Endothelial cell of umbilical vein (primary cell): ENCODE data around the gene JPH2. TPM values are rescaled to one million over a fixed set of nuclear protein-coding genes. Genes with fewer than 3 reads are reported as not detected.

Experiments used
- BruUV-seq: library from RNA; stranded (reverse); fragments of 400-500 nt; replicated peaks from 2 replicates; lab custom pipeline; 2021; lab: Mats Ljungman, UMichigan
- CTCF ChIA-PET: fragments of 300-600, 350-600 bp; sonication (Branson Sonifier 250); formaldehyde crosslinking; loops from one replicate; lab custom pipeline; 2021; ENCODE audit warnings: antibody characterized with exemption, inconsistent platforms; lab: Charles Lee
- POLR2A ChIA-PET: fragments of 300-600, 350-600 bp; sonication (Branson Sonifier 250); formaldehyde crosslinking; loops from one replicate; lab custom pipeline; 2021; ENCODE audit warnings: antibody characterized with exemption, inconsistent platforms; lab: Charles Lee
- DNase-seq: peaks from one replicate; pipeline ENCODE4 v3.0.0-alpha.2; 2011; ENCODE audit warnings: low read depth, low spot score
- FAIRE-seq: peaks from 2 replicates; lab custom pipeline; 2011; peaks lifted over from hg19 to GRCh38; lab: Jason Lieb, UNC
- H2AFZ ChIP-seq: 2 replicates; pipeline ENCODE4 v1.6.0; 2012; ENCODE audit warnings: low read depth, low read length, control low read depth, inconsistent platforms
- H3K27ac ChIP-seq: 2 replicates; pipeline ENCODE4 v1.5.1; 2011; ENCODE audit warnings: low read depth, mild to moderate bottlenecking, control low read depth, low read length, moderate library complexity; ENCODE audit not compliant: insufficient read depth
- H3K27me3 ChIP-seq, 2 experiments: 2 replicates each; pipeline versions ENCODE4 v1.6.0 to v1.6.1; 2011; ENCODE audit warnings: low read length in 2 of 2, mixed read lengths in 1 of 2; ENCODE audit not compliant: control insufficient read depth in 2 of 2, insufficient read depth in 2 of 2
- H3K36me3 ChIP-seq, 2 experiments: 2 replicates in 1 of 2; 3 replicates in 1 of 2; pipeline ENCODE4 v1.5.1; 2011; ENCODE audit warnings: low read length in 2 of 2, mild to moderate bottlenecking in 1 of 2, moderate library complexity in 1 of 2; ENCODE audit not compliant: control insufficient read depth in 2 of 2, insufficient read depth in 2 of 2; ENCODE audit errors: extremely low read depth in 1 of 2
- H3K4me1 ChIP-seq: 3 replicates; pipeline ENCODE4 v1.5.1; 2011; ENCODE audit warnings: mild to moderate bottlenecking, low read length; ENCODE audit not compliant: control insufficient read depth, insufficient read depth; ENCODE audit errors: extremely low read depth
- H3K4me2 ChIP-seq: 2 replicates; pipeline ENCODE4 v1.6.1; 2011; ENCODE audit warnings: low read length, control low read depth, mixed read lengths; ENCODE audit not compliant: insufficient read depth
- H3K4me3 ChIP-seq, 3 experiments: fragments of 200-600 bp in 1 of 3; sonication (generic), shearing (Covaris generic) in 1 of 3; replicated peaks in 1 of 3; 2 replicates each; pipeline ENCODE4 v1.5.1; 2011 to 2016; ENCODE audit warnings: control low read depth in 3 of 3, low read length in 3 of 3, mild to moderate bottlenecking in 2 of 3, inconsistent platforms in 1 of 3, low read depth in 1 of 3, moderate library complexity in 1 of 3; ENCODE audit not compliant: insufficient read depth in 1 of 3
- H3K79me2 ChIP-seq: 2 replicates; pipeline ENCODE4 v1.6.0; 2012; ENCODE audit warnings: low read length, inconsistent platforms; ENCODE audit not compliant: control insufficient read depth, insufficient read depth
- H3K9ac ChIP-seq: replicated peaks from 2 replicates; pipeline ENCODE3; 2011; ENCODE audit warnings: low read length, control low read depth; ENCODE audit not compliant: insufficient read depth; ENCODE audit errors: extremely low read depth
- H3K9me1 ChIP-seq: replicated peaks from 3 replicates; pipeline ENCODE4 v1.6.0; 2011; ENCODE audit warnings: mild to moderate bottlenecking, low read length; ENCODE audit not compliant: control insufficient read depth, insufficient read depth; ENCODE audit errors: extremely low read depth
- H3K9me3 ChIP-seq: replicated peaks from 2 replicates; pipeline ENCODE4 v1.5.1; 2012; ENCODE audit warnings: low read length, inconsistent platforms; ENCODE audit not compliant: control insufficient read depth, insufficient read depth
- H4K20me1 ChIP-seq: replicated peaks from 2 replicates; pipeline ENCODE3; 2011; ENCODE audit warnings: mild to moderate bottlenecking, low read length; ENCODE audit not compliant: control insufficient read depth, insufficient read depth; ENCODE audit errors: extremely low read depth
- EZH2 ChIP-seq: IDR thresholded peaks from 2 replicates; pipeline ENCODE4 v1.6.1; 2012; ENCODE audit warnings: borderline replicate concordance, low read depth, mild to moderate bottlenecking, moderate library complexity, low read length, inconsistent platforms; ENCODE audit not compliant: severe bottlenecking
- FOS ChIP-seq: IDR thresholded peaks from 2 replicates; pipeline ENCODE4 v1.6.1; 2011; ENCODE audit warnings: mild to moderate bottlenecking, low read length, moderate library complexity, borderline replicate concordance; ENCODE audit not compliant: insufficient read depth
- GATA2 ChIP-seq: IDR thresholded peaks from 2 replicates; pipeline ENCODE4 v1.7.0; 2011; ENCODE audit warnings: low read depth, mild to moderate bottlenecking, moderate library complexity, mixed read lengths, low read length; ENCODE audit not compliant: insufficient read length, insufficient read depth
- JUN ChIP-seq: IDR thresholded peaks from 2 replicates; pipeline ENCODE4 v1.6.1; 2011; ENCODE audit warnings: borderline replicate concordance, low read depth; ENCODE audit not compliant: insufficient read length, insufficient read depth
- MYC ChIP-seq: IDR thresholded peaks from one replicate; pipeline ENCODE4 v1.6.1; 2011; ENCODE audit warnings: mild to moderate bottlenecking, low read depth, low read length
- POLR2A ChIP-seq: IDR thresholded peaks from 2 replicates; pipeline ENCODE4 v1.6.1; 2012; ENCODE audit warnings: low read depth, mild to moderate bottlenecking, control low read depth, low read length
- POLR2AphosphoS5 ChIP-seq: IDR thresholded peaks from 2 replicates; pipeline ENCODE4 v1.6.1; 2012; ENCODE audit warnings: low read depth, mild to moderate bottlenecking, control low read depth, low read length, moderate library complexity; ENCODE audit not compliant: insufficient read depth
- dilution Hi-C: fragments of 300-500 bp; cut with MboI; formaldehyde crosslinking; loops from one replicate; pipeline ENCODE4 v1.15.0; 2019; ENCODE audit warnings: low sequenced_read_pairs; ENCODE audit not compliant: extremely low pct_ligation_motif_present
- intact Hi-C: fragments of 100-400 bp; cut with micrococcal nuclease; formaldehyde crosslinking; loops from one replicate; pipeline ENCODE4 v1.10.0; 2022
- polyA plus RNA-seq, 4 experiments: library from polyadenylated mRNA; depleted of rRNA in 3 of 4; stranded (reverse) in 3 of 4; unstranded in 1 of 4; fragments of >200 nt; gene quantifications; 2 replicates each; pipeline versions ENCODE4 v1.2.1 to v1.2.3, GENCODE V29; 2011 to 2012; ENCODE audit warnings: missing spikeins in 1 of 4
- total RNA-seq: library from RNA; stranded (reverse); gene quantifications from 2 replicates; pipeline ENCODE4 v1.2.3, GENCODE V29; 2021
- TF ChIP-seq, protein P1 (sequence below): IDR thresholded peaks from 2 replicates; pipeline ENCODE4 v1.6.1; 2011; ENCODE audit not compliant: insufficient read depth, insufficient read length
- TF ChIP-seq, protein P2 (sequence below), 2 donors: IDR thresholded peaks; 1 replicate in 1 of 2; 2 replicates in 1 of 2; pipeline ENCODE4 v1.5.1; 2011; ENCODE audit warnings: low read length in 2 of 2, mild to moderate bottlenecking in 2 of 2, moderate library complexity in 2 of 2, control low read depth in 1 of 2, inconsistent platforms in 1 of 2, low read depth in 1 of 2; ENCODE audit not compliant: insufficient read depth in 1 of 2; ENCODE audit errors: extremely low read depth in 1 of 2

The JPH2 gene
- total and polyA plus RNA-seq, 2 donors (not counting 3 experiments of a cell fraction or from before 2014, with no cell fraction given): not detected

DNA sequence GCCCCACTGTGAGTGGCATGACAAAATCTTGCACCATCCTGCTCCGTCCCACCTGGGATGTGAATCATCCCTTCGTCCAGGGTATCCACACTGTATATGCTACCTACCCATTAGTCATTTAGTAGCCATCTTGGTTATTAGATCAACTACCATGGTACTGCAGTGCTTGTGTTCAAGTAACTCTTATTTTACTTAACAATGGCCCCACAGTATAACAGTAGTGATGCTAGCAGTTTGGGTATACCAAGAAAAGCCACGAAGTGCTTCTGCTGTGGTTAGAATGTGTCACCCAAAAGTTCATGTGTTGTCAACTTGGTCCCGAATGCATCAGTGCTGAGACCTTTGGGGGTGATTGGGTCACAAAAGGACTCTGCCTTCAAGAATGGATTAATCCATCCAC is 11.9 kb upstream of the JPH2 start:
- BruUV-seq: no TSS peak
- Histone ChIP-seq H2AFZ (no peak overlapping the region), H3K4me1 (peaks cover 5% of the 10 kb centered on the region), H4K20me1 (no peaks in the 10 kb centered on the region), H3K27ac (no peak overlapping the region), H3K4me2 (no peak overlapping the region), H3K4me3 (no peak overlapping the region), H3K9me1 (no peaks in the 10 kb centered on the region), H3K9me3 (no peaks in the 10 kb centered on the region), H3K36me3 (peaks cover 14 to 27% of the 10 kb centered on the region in 2 experiments), H3K27me3 (no peaks in the 10 kb centered on the region), H3K9ac (no peak overlapping the region), H3K79me2 (peaks cover 31% of the 10 kb centered on the region)
- no peak for DNase-seq
- TF ChIP-seq JUN (no peak), GATA2 (no peak), FOS (no peak), EZH2 (no peak), POLR2AphosphoS5 (no peak), POLR2A (no peak), MYC (no peak)
- TF ChIP-seq, protein P1, sequence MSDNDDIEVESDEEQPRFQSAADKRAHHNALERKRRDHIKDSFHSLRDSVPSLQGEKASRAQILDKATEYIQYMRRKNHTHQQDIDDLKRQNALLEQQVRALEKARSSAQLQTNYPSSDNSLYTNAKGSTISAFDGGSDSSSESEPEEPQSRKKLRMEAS: no peak
- TF ChIP-seq, protein P2, sequence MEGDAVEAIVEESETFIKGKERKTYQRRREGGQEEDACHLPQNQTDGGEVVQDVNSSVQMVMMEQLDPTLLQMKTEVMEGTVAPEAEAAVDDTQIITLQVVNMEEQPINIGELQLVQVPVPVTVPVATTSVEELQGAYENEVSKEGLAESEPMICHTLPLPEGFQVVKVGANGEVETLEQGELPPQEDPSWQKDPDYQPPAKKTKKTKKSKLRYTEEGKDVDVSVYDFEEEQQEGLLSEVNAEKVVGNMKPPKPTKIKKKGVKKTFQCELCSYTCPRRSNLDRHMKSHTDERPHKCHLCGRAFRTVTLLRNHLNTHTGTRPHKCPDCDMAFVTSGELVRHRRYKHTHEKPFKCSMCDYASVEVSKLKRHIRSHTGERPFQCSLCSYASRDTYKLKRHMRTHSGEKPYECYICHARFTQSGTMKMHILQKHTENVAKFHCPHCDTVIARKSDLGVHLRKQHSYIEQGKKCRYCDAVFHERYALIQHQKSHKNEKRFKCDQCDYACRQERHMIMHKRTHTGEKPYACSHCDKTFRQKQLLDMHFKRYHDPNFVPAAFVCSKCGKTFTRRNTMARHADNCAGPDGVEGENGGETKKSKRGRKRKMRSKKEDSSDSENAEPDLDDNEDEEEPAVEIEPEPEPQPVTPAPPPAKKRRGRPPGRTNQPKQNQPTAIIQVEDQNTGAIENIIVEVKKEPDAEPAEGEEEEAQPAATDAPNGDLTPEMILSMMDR (IDR thresholded peaks at IDR 0.05; ENCODE audit: extremely low read depth in 1 of 2, insufficient read depth in 1 of 2, low read depth in 1 of 2, low read length in 2 of 2): no peak
- dilution Hi-C loops (no loop called here), intact Hi-C loops (no loop called here)
- POLR2A ChIA-PET: no interaction called here
- FAIRE-seq: no peak
- CTCF ChIA-PET: interaction anchor here (1.6 kb wide), 1 partner anchor 8 kb away, joined by 5 read pairs; no protein-coding TSS in a partner anchor
